Astrocyte (in vitro differentiated cells and primary cell): ENCODE data around the gene PEMT. TPM values are rescaled to one million over a fixed set of nuclear protein-coding genes. Genes with fewer than 3 reads are reported as not detected.

Source experiments
- DNase-seq: peaks from one replicate; pipeline ENCODE4 v3.0.0-alpha.2; 2010; ENCODE audit warnings: low read depth
- FAIRE-seq: peaks from 2 replicates; lab custom pipeline; 2011; peaks lifted over from hg19 to GRCh38; lab: Jason Lieb, UNC
- H2AFZ ChIP-seq: 2 replicates; pipeline ENCODE4 v1.6.0; 2012; ENCODE audit warnings: low read depth, low read length, inconsistent platforms
- H3K27ac ChIP-seq: 2 replicates; pipeline ENCODE4 v1.5.1; 2011; ENCODE audit warnings: low read depth, low read length, inconsistent platforms
- H3K27me3 ChIP-seq: 2 replicates; pipeline ENCODE4 v1.6.0; 2011; ENCODE audit warnings: low read length, inconsistent platforms; ENCODE audit not compliant: insufficient read depth
- H3K36me3 ChIP-seq: 2 replicates; pipeline ENCODE4 v1.5.1; 2011; ENCODE audit warnings: low read length, inconsistent platforms; ENCODE audit not compliant: insufficient read depth
- H3K4me1 ChIP-seq: 2 replicates; pipeline ENCODE4 v1.5.1; 2011; ENCODE audit warnings: low read length, inconsistent platforms; ENCODE audit not compliant: insufficient read depth
- H3K4me2 ChIP-seq: 2 replicates; pipeline ENCODE4 v1.6.0; 2012; ENCODE audit warnings: low read length, inconsistent platforms
- H3K4me3 ChIP-seq: 2 replicates; pipeline ENCODE4 v1.5.1; 2011; ENCODE audit warnings: low read depth, mild to moderate bottlenecking, low read length, inconsistent platforms; ENCODE audit not compliant: insufficient read depth
- H3K79me2 ChIP-seq: 2 replicates; pipeline ENCODE4 v1.6.0; 2012; ENCODE audit warnings: mild to moderate bottlenecking, low read length, inconsistent platforms; ENCODE audit not compliant: insufficient read depth
- H3K9ac ChIP-seq: 2 replicates; pipeline ENCODE4 v1.6.0; 2012; ENCODE audit warnings: mild to moderate bottlenecking, low read length, inconsistent platforms
- H3K9me3 ChIP-seq: 2 replicates; pipeline ENCODE4 v1.5.1; 2012; ENCODE audit warnings: low read depth, mild to moderate bottlenecking, low read length, inconsistent platforms; ENCODE audit not compliant: insufficient read depth
- H4K20me1 ChIP-seq: 2 replicates; pipeline ENCODE4 v1.6.0; 2012; ENCODE audit warnings: low read length, inconsistent platforms; ENCODE audit not compliant: insufficient read depth
- H3K27ac Mint-ChIP-seq: one replicate; pipeline ENCODE4 v1.8.0; 2021; ENCODE audit warnings: mild to moderate bottlenecking, mixed read lengths; ENCODE audit not compliant: unreplicated experiment
- H3K27me3 Mint-ChIP-seq: one replicate; pipeline ENCODE4 v1.8.0; 2021; ENCODE audit warnings: low read depth, mixed read lengths; ENCODE audit not compliant: unreplicated experiment
- H3K36me3 Mint-ChIP-seq: one replicate; pipeline ENCODE4 v1.8.0; 2021; ENCODE audit warnings: low read depth, mixed read lengths; ENCODE audit not compliant: unreplicated experiment
- H3K4me1 Mint-ChIP-seq: one replicate; pipeline ENCODE4 v1.8.0; 2021; ENCODE audit warnings: low read depth, mixed read lengths; ENCODE audit not compliant: unreplicated experiment
- H3K4me3 Mint-ChIP-seq: one replicate; pipeline ENCODE4 v1.8.0; 2021; ENCODE audit warnings: mild to moderate bottlenecking, moderate library complexity, mixed read lengths; ENCODE audit not compliant: unreplicated experiment
- H3K9me3 Mint-ChIP-seq: one replicate; pipeline ENCODE4 v1.8.0; 2021; ENCODE audit warnings: mild to moderate bottlenecking, mixed read lengths; ENCODE audit not compliant: unreplicated experiment
- EZH2 ChIP-seq: IDR thresholded peaks from 2 replicates; pipeline ENCODE4 v1.6.1; 2012; ENCODE audit warnings: mild to moderate bottlenecking, low read length, inconsistent platforms; ENCODE audit not compliant: insufficient read depth
- total RNA-seq: library from RNA; stranded (reverse); gene quantifications from 2 replicates; pipeline ENCODE4 v1.2.1, GENCODE V29; 2021
- TF ChIP-seq, protein P1 (sequence below): IDR thresholded peaks from 2 replicates; pipeline ENCODE4 v1.5.1; 2011; ENCODE audit warnings: low read depth, mild to moderate bottlenecking, inconsistent platforms, low read length, moderate library complexity; ENCODE audit not compliant: insufficient read depth

The PEMT gene
- total RNA-seq, 1 donor from 2014 or later: 19.5 TPM

GRCh38 chr17:17484451-17484899 lies 107.0 kb downstream of the PEMT start:
- Histone ChIP-seq H3K9me3 (no peaks in the 10 kb centered on the region), H2AFZ (no peak overlapping the region), H3K36me3 (no peaks in the 10 kb centered on the region), H3K79me2 (peaks cover 68% of the 10 kb centered on the region), H3K4me2 (no peak overlapping the region), H4K20me1 (peaks cover 59% of the 10 kb centered on the region), H3K4me3 (no peak overlapping the region), H3K27me3 (no peaks in the 10 kb centered on the region), H3K27ac (no peak overlapping the region), H3K4me1 (peaks cover 3% of the 10 kb centered on the region), H3K9ac (no peak overlapping the region)
- peak overlapping the region; percentile 50 for H3K27ac Mint-ChIP-seq
- TF ChIP-seq, protein P1, sequence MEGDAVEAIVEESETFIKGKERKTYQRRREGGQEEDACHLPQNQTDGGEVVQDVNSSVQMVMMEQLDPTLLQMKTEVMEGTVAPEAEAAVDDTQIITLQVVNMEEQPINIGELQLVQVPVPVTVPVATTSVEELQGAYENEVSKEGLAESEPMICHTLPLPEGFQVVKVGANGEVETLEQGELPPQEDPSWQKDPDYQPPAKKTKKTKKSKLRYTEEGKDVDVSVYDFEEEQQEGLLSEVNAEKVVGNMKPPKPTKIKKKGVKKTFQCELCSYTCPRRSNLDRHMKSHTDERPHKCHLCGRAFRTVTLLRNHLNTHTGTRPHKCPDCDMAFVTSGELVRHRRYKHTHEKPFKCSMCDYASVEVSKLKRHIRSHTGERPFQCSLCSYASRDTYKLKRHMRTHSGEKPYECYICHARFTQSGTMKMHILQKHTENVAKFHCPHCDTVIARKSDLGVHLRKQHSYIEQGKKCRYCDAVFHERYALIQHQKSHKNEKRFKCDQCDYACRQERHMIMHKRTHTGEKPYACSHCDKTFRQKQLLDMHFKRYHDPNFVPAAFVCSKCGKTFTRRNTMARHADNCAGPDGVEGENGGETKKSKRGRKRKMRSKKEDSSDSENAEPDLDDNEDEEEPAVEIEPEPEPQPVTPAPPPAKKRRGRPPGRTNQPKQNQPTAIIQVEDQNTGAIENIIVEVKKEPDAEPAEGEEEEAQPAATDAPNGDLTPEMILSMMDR: no peak
- no peak for TF ChIP-seq EZH2
- no peaks in the 10 kb centered on the region for H3K27me3 Mint-ChIP-seq
- DNase-seq: no peak
- FAIRE-seq: no peak
- H3K4me1 Mint-ChIP-seq: peaks cover 6% of the 10 kb centered on the region
- peaks cover 14% of the 10 kb centered on the region for H3K36me3 Mint-ChIP-seq
- no peak overlapping the region for H3K4me3 Mint-ChIP-seq
- no peaks in the 10 kb centered on the region for H3K9me3 Mint-ChIP-seq

GRCh38 chr17:17481860-17482259 lies 109.6 kb downstream of the PEMT start:
- no peaks in the 10 kb centered on the region for H3K9me3 ChIP-seq
- H3K27ac ChIP-seq: no peak overlapping the region
- H3K27ac Mint-ChIP-seq: no peak overlapping the region
- H3K4me1 ChIP-seq: peaks cover 13% of the 10 kb centered on the region
- H3K9ac ChIP-seq: no peak overlapping the region
- H3K9me3 Mint-ChIP-seq: no peaks in the 10 kb centered on the region
- peaks cover 47% of the 10 kb centered on the region for H4K20me1 ChIP-seq
- peaks cover 11% of the 10 kb centered on the region for H3K36me3 Mint-ChIP-seq
- no peaks in the 10 kb centered on the region for H3K27me3 Mint-ChIP-seq
- FAIRE-seq (no peak), DNase-seq (no peak)
- H2AFZ ChIP-seq: no peak overlapping the region
- no peaks in the 10 kb centered on the region for H3K27me3 ChIP-seq
- no peak overlapping the region for H3K4me3 Mint-ChIP-seq
- peaks cover 13% of the 10 kb centered on the region for H3K4me1 Mint-ChIP-seq
- TF ChIP-seq EZH2: no peak
- TF ChIP-seq, protein P1: no peak
- H3K4me2 ChIP-seq: no peak overlapping the region
- peaks cover 84% of the 10 kb centered on the region for H3K79me2 ChIP-seq
- H3K36me3 ChIP-seq: no peaks in the 10 kb centered on the region
- no peak overlapping the region for H3K4me3 ChIP-seq

DNA sequence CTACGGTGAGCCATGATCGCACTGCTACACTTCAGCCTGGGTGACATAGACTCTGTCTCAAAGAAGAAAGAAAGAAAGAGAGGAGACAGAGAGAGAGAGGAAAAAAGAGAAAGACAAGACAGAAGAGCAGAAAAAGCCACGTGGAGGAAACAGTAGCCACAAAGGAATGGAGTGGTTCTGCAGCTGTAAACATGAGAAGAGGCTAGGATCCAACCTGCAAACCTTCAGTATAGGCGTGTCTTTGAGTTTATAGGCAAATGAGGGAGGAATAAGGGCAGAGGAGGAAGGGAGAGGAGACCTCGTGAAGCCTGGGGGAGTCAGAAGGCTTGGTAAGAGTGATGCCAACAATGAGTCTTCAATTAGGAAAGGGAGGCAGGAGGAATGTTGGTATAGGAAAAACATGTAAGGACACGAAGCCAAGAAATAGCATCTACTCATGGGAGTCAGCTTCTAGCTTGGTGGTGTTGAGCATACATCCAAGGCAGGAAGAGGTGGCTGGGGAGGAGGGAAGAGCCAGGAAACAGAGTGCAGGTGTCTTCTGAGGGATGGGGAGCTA lies 110.8 kb downstream of the PEMT start:
- Histone ChIP-seq H3K36me3 (no peaks in the 10 kb centered on the region), H3K4me3 (no peak overlapping the region), H3K9me3 (no peaks in the 10 kb centered on the region), H3K4me1 (peaks cover 13% of the 10 kb centered on the region), H4K20me1 (peaks cover 47% of the 10 kb centered on the region), H3K4me2 (no peak overlapping the region), H2AFZ (no peak overlapping the region), H3K79me2 (peaks cover 82% of the 10 kb centered on the region), H3K9ac (no peak overlapping the region), H3K27ac (no peak overlapping the region), H3K27me3 (no peaks in the 10 kb centered on the region)
- Mint-ChIP-seq H3K4me3 (no peak overlapping the region), H3K27ac (peak overlapping the region; percentile 44), H3K4me1 (peaks cover 13% of the 10 kb centered on the region), H3K9me3 (no peaks in the 10 kb centered on the region), H3K36me3 (peaks cover 11% of the 10 kb centered on the region), H3K27me3 (no peaks in the 10 kb centered on the region)
- FAIRE-seq: no peak
- no peak for DNase-seq
- TF ChIP-seq, protein P1: no peak
- TF ChIP-seq EZH2: no peak
